LNCaP clone FGC (cell line): Measurements from ENCODE around the gene CUTA.
A peak's percentile ranks its signal among the peaks of the same experiment; 100 is the strongest.

Source experiments
- DNase-seq: peaks from one replicate; pipeline ENCODE4 v3.0.0-alpha.2; 2011; ENCODE audit warnings: low read depth
- H3K4me3 ChIP-seq: 2 replicates; pipeline ENCODE4 v1.5.1; 2011; ENCODE audit warnings: mild to moderate bottlenecking, low read depth, low read length, control low read depth
- CTCF ChIP-seq: IDR thresholded peaks from 2 replicates; pipeline ENCODE4 v1.5.1; 2012; ENCODE audit warnings: mild to moderate bottlenecking; ENCODE audit not compliant: control insufficient read depth, insufficient read depth; ENCODE audit errors: extremely low read depth

Gene CUTA

GRCh38 chr6:33397541-33397940, 20.4 kb downstream of the CUTA start:
- no peak for TF ChIP-seq CTCF

GRCh38 chr6:33392979-33393378, 24.9 kb downstream of the CUTA start:
- H3K4me3 ChIP-seq: peak overlapping the region; percentile 97
- TF ChIP-seq CTCF: no peak
- DNase-seq: no peak

More at GRCh38 chr6:33397541-33397940, 20.4 kb downstream of the CUTA start:
- no peak overlapping the region for H3K4me3 ChIP-seq
- DNase-seq: no peak

- no peak for TF ChIP-seq CTCF
- H3K4me3 ChIP-seq: peak overlapping the region; percentile 97
- no peak for DNase-seq
Measured at GRCh38 chr6:33392595-33392948, 25.3 kb downstream of the CUTA start.

- TF ChIP-seq CTCF: no peak
- no peak for DNase-seq
- H3K4me3 ChIP-seq: peak overlapping the region; percentile 97
Measured at GRCh38 chr6:33391922-33392594, 25.8 kb downstream of the CUTA start.

- peak within 1 kb of the TSS; percentile 97 for H3K4me3 ChIP-seq
- peak; percentile 99 for DNase-seq
- TF ChIP-seq CTCF: peak; percentile 91
Measured at GRCh38 chr6:33391278-33391921, 26.5 kb downstream of the CUTA start, which contains the start of gene KIFC1. KIFC1 (plus strand) TSS chr6:33391823; CDS start chr6:33391986, 163 bp downstream.

GRCh38 chr6:33390767-33391277, 27.1 kb downstream of the CUTA start:
- DNase-seq: no peak
- TF ChIP-seq CTCF: no peak
- H3K4me3 ChIP-seq: peak overlapping the region; percentile 30; the same call in 1 of the 2 replicates

GRCh38 chr6:33390173-33390572, 27.7 kb downstream of the CUTA start:
- DNase-seq: no peak
- TF ChIP-seq CTCF: no peak
- H3K4me3 ChIP-seq: no peak overlapping the region
